ENCODE data around the gene RASGRF1.

DNA sequence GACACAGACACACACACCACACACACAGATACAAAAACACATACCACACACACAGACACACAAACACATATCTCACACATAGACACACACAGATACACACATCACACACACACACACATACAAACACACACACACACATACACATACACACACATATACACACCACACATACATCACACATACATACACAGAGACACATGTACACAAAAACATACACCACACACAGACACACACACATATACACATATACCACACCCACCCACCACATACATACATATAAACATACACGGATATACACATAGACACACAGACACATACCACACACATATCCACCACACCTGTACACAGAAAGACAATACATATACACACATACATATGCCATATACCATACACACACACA, 66.7 kb downstream of the RASGRF1 start:
- TF ChIP-seq, protein P1, sequence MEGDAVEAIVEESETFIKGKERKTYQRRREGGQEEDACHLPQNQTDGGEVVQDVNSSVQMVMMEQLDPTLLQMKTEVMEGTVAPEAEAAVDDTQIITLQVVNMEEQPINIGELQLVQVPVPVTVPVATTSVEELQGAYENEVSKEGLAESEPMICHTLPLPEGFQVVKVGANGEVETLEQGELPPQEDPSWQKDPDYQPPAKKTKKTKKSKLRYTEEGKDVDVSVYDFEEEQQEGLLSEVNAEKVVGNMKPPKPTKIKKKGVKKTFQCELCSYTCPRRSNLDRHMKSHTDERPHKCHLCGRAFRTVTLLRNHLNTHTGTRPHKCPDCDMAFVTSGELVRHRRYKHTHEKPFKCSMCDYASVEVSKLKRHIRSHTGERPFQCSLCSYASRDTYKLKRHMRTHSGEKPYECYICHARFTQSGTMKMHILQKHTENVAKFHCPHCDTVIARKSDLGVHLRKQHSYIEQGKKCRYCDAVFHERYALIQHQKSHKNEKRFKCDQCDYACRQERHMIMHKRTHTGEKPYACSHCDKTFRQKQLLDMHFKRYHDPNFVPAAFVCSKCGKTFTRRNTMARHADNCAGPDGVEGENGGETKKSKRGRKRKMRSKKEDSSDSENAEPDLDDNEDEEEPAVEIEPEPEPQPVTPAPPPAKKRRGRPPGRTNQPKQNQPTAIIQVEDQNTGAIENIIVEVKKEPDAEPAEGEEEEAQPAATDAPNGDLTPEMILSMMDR (optimal IDR thresholded peaks at IDR 0.05 in 1 of 3, IDR thresholded peaks at IDR 0.05 in 1 of 3, conservative IDR thresholded peaks at IDR 0.05 in 1 of 3; ENCODE audit: extremely low read depth in 1 of 3, insufficient read depth in 2 of 3, low read length in 3 of 3) = no peak
- no peak for TF ChIP-seq EZH2 (IDR thresholded peaks at IDR 0.05; ENCODE audit: low read length)
